ENCODE measurements around the gene SLC35F3. TPM values are rescaled to one million over a fixed set of nuclear protein-coding genes. Genes with fewer than 3 reads are reported as not detected.

The SLC35F3 gene
- polyA plus RNA-seq, 1 donor from 2014 or later: 13.9 TPM

DNA sequence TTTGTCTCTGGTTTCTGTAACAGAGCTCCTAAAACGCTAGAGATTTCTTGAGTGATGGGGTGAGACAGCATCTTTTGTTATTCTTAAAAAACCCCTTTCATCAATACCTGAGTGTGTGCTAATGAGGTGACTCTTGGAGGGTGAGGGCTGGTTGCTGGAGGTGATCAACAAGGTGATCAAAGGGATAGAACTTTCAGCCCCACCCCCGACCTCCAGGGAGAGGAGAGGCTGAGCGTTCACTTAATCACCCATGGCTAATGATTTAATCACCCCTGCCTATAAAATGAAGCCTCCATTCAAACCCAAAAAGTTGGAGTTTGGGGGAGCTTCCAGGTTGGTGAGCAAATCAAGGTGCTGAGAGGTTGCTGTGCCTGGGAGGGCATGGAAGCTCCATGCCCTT is 175.4 kb downstream of the SLC35F3 start:
- Histone ChIP-seq H4K20me1 (ENCODE audit: insufficient read depth) (no peaks in the 10 kb centered on the region), H3K79me2 (replicated peaks; ENCODE audit: insufficient read depth, low read length) (peaks cover 3% of the 10 kb centered on the region), H3K4me3 (ENCODE audit: low read length) (no peak overlapping the region), H3K9ac (ENCODE audit: low read length) (no peak overlapping the region), H3K36me3 (ENCODE audit: insufficient read depth, low read length) (no peaks in the 10 kb centered on the region), H3K27me3 (ENCODE audit: insufficient read depth, low read depth, low read length) (no peaks in the 10 kb centered on the region), H3F3A (ENCODE audit: insufficient read depth, low read length, poor library complexity, severe bottlenecking) (no peaks in the 10 kb centered on the region), H3K4me2 (ENCODE audit: low read length) (no peak overlapping the region), H2AFZ (ENCODE audit: low read depth, low read length) (no peak overlapping the region), H3K9me2 (ENCODE audit: insufficient read depth, low read length) (no peaks in the 10 kb centered on the region), H3K27ac (ENCODE audit: low read length) (no peak overlapping the region), H3K9me3 (ENCODE audit: low read length) (no peaks in the 10 kb centered on the region)
- TF ChIP-seq RAD21 (conservative IDR thresholded peaks at IDR 0.05) (no peak), SMC3 (conservative IDR thresholded peaks at IDR 0.05; ENCODE audit: poor library complexity) (no peak), EP300 (conservative IDR thresholded peaks at IDR 0.05; ENCODE audit: poor library complexity, severe bottlenecking) (no peak), CTCF (IDR thresholded peaks at IDR 0.05; ENCODE audit: poor library complexity, severe bottlenecking) (no peak), EZH2 (IDR thresholded peaks at IDR 0.05; ENCODE audit: borderline replicate concordance, insufficient read depth, low read length, poor library complexity, severe bottlenecking) (no peak), MXI1 (conservative IDR thresholded peaks at IDR 0.05; ENCODE audit: poor library complexity, severe bottlenecking) (no peak), TAF1 (IDR thresholded peaks at IDR 0.05; ENCODE audit: low read depth) (no peak), POLR2AphosphoS5 (IDR thresholded peaks at IDR 0.05) (no peak), REST (IDR thresholded peaks at IDR 0.05; ENCODE audit: borderline replicate concordance) (no peak)

DNA sequence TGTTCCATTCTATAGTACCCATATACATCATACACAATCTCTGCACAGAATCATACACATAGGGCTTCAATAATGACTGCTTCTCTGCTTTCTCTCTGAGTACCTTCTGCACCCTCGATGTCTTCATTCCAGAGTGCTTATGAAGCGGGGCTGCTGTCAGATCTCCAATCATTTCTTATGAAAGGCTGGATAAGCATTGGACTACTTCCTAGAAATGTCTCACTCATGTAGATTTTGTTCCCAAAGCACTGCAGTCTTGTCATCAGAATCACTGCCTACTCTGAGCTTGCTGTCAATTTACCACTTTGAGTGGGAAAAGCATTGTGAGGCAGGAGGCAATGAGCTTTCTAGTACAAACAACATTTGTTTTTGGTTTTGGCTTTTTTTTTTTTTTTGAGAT is 179.0 kb downstream of the SLC35F3 start:
- Histone ChIP-seq H3K9me2 (ENCODE audit: insufficient read depth, low read length) (no peaks in the 10 kb centered on the region), H3K9me3 (ENCODE audit: low read length) (no peaks in the 10 kb centered on the region), H2AFZ (ENCODE audit: low read depth, low read length) (no peak overlapping the region), H3K27ac (ENCODE audit: low read length) (peak overlapping the region; percentile 57), H3K27me3 (ENCODE audit: insufficient read depth, low read depth, low read length) (no peaks in the 10 kb centered on the region), H3F3A (ENCODE audit: insufficient read depth, low read length, poor library complexity, severe bottlenecking) (no peaks in the 10 kb centered on the region), H3K79me2 (replicated peaks; ENCODE audit: insufficient read depth, low read length) (peaks cover 3% of the 10 kb centered on the region), H3K4me3 (ENCODE audit: low read length) (peak overlapping the region; percentile 32), H3K9ac (ENCODE audit: low read length) (peak overlapping the region; percentile 22), H3K36me3 (ENCODE audit: insufficient read depth, low read length) (no peaks in the 10 kb centered on the region), H4K20me1 (ENCODE audit: insufficient read depth) (no peaks in the 10 kb centered on the region), H3K4me2 (ENCODE audit: low read length) (no peak overlapping the region)
- TF ChIP-seq TAF1 (IDR thresholded peaks at IDR 0.05; ENCODE audit: low read depth) (no peak), EZH2 (IDR thresholded peaks at IDR 0.05; ENCODE audit: borderline replicate concordance, insufficient read depth, low read length, poor library complexity, severe bottlenecking) (no peak), CTCF (IDR thresholded peaks at IDR 0.05; ENCODE audit: poor library complexity, severe bottlenecking) (no peak), MXI1 (conservative IDR thresholded peaks at IDR 0.05; ENCODE audit: poor library complexity, severe bottlenecking) (no peak), EP300 (conservative IDR thresholded peaks at IDR 0.05; ENCODE audit: poor library complexity, severe bottlenecking) (peak; percentile 70), POLR2AphosphoS5 (IDR thresholded peaks at IDR 0.05) (peak; percentile 41), REST (IDR thresholded peaks at IDR 0.05; ENCODE audit: borderline replicate concordance) (peak; percentile 37), RAD21 (conservative IDR thresholded peaks at IDR 0.05) (peak; percentile 12), SMC3 (conservative IDR thresholded peaks at IDR 0.05; ENCODE audit: poor library complexity) (no peak)
